OCI-M2 (cell line): Measurements from ENCODE around the gene PLEKHH2.
"Not testable (repeated sequence)": the region's sequence is repeated elsewhere in the genome, so short reads cannot be mapped to it uniquely, and the experiment has no call there.

Source experiments
- DNase-seq: peaks from one replicate; lab custom pipeline; 2025; ENCODE audit not compliant: unreplicated experiment; lab: John Stamatoyannopoulos, UW

The PLEKHH2 gene

DNA sequence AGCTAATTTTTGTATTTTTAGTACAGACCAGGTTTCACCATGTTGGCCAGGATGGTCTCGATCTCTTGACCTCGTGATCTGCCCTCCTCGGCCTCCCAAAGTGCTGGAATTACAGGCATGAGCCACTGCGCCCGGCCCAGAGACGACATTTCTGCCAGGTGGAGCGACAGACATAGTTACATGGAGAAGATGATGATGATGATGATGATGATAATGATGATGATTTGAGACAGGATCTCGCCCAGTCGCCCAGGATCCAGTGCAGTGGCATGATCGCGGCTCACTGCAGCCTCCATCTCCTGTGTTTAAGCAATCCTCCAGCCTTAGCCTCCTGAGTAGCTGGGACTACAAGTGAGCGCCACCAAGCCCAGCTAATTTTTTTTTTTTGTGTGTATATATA, 907 bp upstream of the PLEKHH2 start:
- DNase-seq, result not testable (repeated sequence)

DNA sequence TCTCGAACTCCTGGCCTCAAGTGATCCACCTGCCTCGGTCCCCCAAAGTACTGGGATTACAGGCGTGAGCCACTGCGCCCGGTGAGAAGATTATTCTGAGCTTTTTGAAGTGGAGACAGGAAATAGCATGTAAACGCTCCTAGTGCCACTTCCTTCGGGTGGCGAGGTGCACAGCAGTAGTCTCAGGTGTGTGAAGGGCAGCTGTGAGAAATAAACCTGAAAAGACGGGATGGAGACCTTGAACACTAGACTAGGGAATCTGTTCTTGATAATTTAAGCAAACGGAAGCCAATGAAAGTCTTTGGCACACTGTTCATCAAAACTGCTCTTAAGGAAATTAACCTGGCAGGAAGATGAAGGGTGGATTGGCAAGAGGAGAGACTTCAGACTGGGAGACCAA, 439 bp upstream of the PLEKHH2 start:
- no peak for DNase-seq

DNA sequence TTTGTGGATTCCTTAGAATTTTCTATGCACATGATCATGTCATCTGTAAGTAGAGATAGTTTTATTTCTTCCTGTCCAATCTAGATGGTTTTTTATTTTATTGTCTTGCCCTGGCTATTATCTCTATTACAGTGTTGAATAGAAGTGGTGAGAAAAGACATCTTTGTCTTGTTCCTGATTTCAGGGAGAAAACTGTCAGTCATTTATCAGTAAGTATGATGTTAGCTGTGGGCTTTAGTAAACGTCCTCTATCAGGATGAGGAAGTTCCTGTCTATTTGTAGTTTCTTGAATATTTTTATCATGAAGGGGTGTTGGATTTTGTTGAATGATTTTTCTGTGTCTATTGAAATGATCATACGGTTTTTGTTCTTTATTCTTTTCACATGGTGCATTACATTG, 5.3 kb downstream of the PLEKHH2 start:
- DNase-seq, result no peak

- no peak for DNase-seq
Observed at GRCh38 chr2:43643680-43644079, 6.6 kb downstream of the PLEKHH2 start.

- DNase-seq, result no peak
Observed at GRCh38 chr2:43648994-43649701, 12.1 kb downstream of the PLEKHH2 start.

GRCh38 chr2:43653506-43653905, 16.4 kb downstream of the PLEKHH2 start:
- no peak for DNase-seq

DNA sequence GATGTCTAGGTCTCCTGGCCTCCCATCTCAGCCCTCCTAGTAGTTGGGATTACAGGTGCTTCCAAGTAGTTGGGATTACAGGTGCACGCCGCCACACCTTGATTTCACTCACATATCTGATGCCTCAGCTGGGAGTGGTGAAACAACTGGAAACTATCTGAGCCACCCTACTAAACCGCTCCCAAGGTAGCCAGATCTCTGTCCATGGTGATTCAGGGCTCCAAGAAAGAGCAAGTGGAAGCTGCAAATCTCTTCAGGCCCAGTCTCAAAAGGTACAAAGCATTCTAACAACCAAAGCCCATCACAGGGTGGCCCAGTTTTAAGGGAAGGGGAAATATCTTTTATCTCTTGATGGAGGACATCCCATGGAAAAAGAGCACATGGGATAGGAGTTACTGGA, 20.2 kb downstream of the PLEKHH2 start:
- no peak for DNase-seq

- DNase-seq, result no peak
Observed at GRCh38 chr2:43675646-43676321, 38.7 kb downstream of the PLEKHH2 start.

- DNase-seq, result peak; percentile 29
Observed at GRCh38 chr2:43676322-43677050, 39.4 kb downstream of the PLEKHH2 start, which contains the start of gene C1GALT1C1L. TSS of gene C1GALT1C1L (minus strand) at chr2:43676429. CDS start at chr2:43676322, 107 bp downstream.

DNA sequence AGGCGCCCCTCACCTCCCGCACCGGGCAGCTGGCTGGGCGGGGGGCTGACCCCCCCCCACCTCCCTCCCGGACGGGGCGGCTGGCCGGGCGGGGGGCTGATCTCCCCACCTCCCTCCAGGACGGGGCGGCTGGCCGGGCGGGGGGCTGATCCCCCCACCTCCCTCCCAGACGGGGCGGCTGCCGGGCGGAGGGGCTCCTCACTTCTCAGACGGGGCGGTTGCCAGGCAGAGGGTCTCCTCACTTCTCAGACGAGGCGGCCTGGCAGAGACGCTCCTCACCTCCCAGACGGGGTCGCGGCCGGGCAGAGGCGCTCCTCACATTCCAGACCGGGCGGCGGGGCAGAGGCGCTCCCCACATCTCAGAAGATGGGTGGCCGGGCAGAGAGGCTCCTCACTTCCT, 40.7 kb downstream of the PLEKHH2 start:
- not testable (repeated sequence) for DNase-seq

DNA sequence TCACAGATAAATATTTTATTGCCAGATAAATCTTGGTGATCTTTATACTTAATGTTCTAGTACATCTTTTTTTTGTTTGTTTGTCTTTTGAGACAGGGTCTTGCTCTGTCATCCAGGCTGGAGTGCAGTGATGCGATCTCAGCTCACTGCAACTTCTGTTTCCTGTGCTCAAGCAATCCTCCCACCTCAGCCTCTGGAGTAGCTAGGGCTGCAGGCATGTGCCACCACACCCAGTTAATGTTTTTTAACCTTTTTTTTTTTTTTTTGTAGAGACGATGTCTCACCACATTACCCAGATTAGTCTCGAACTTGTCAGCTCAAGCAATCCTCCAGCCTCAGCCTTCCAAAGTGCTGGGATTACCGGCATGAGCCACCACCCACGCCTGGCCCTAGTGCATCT, 48.3 kb downstream of the PLEKHH2 start:
- no peak for DNase-seq

DNA sequence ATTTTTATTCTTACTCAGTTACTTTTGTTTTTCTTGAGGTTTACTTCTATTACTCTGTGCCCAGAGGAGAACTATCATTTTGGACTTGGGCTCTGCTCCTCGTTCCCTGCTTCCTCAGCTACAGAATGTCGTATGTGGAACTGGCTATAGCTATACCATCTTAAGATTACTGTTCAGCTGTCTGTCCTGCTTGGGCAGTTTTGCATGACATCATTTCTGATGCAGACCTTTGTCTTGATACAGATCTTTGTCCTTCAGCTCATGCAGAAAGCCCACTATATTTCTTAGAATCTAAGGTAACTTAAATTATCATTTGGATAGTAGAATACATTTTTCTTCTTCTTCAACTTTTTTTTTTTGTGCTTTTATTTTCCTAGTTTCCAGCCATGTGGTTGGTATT, 52.9 kb downstream of the PLEKHH2 start:
- no peak for DNase-seq

DNA sequence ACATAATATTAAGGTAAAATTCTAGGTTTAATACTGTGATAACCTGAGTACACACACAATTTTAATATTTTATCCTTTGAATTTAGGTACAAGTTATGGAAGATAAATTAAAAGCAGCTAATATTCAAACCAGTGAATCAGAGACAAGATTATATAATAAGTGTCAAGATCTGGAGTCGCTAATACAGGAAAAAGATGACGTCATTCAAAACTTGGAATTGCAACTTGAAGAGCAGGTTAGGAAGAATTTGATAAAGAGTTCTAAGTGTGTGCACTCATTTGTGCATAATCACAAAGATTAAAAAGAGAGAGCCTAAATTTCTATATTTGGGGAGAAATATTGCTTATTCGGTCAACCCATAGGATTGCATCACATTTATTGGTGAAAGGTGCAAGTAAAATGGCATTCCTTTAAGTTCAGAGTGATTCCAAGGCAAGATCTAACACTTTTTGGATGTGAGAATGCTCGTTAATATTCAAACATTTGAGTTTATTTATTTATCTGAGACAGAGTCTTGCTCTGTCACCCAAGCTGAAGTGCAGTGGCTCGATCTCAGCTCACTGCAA, 55.5 kb downstream of the PLEKHH2 start:
- no peak for DNase-seq

GRCh38 chr2:43698140-43698539, 61.1 kb downstream of the PLEKHH2 start:
- DNase-seq, result not testable (repeated sequence)

DNA sequence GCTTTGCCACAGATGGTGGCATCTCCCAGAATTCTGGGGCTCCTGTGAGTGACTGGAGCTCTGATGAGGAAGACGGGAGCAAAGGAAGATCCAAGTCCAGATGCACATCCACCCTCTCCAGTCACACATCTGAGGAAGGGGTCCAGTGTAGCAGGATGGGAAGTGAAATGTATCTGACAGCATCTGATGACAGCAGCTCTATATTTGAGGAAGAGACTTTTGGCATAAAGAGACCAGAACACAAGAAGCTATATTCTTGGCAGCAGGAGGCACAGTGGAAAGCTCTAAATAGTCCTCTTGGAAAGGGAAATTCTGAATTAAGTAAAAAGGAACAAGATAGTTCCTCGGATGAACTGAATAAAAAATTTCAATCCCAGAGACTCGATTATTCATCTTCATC, 62.7 kb downstream of the PLEKHH2 start:
- no peak for DNase-seq

- no peak for DNase-seq
Observed at GRCh38 chr2:43701111-43701510, 64.1 kb downstream of the PLEKHH2 start.

GRCh38 chr2:43707255-43708015, 70.4 kb downstream of the PLEKHH2 start:
- no peak for DNase-seq

DNA sequence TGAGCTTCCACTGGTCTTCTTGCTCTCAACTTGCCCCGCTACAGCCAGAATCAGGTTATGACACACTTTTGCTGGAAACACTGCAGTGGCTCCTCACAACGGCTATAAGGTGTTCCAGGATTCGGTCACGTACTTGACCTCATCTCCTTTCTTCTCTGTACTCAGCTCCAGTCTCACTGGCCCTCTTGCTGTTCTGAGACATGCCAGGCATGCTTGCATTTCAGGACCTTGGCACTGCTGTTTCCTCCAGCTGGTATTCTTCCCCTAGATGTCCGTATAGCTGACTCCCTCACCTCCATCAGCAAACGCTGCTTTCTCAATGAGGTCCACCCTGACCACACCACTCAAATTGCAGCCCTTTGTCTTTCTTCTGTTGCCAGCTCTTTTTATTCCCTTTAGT, 71.1 kb downstream of the PLEKHH2 start:
- DNase-seq, result no peak

- DNase-seq, result no peak
Observed at GRCh38 chr2:43708891-43709290, 71.8 kb downstream of the PLEKHH2 start.

DNA sequence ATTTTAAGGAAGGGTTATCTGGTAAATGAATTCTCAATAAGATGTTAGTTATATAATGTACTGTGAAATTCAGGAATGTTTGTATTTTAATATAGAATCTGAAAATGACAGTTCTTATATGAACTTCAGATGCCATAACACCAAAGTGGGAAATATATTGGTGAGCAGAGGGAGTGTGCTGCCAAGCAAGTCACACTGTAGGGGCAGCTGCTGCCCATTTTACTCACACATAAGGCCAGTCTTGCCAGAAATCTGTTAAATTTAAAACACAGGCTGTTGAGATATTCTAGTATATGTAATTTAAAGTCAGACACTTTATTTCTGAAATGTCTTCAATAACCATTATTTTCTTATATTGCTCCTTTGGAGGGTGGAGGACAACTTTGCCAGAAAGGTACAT, 73.8 kb downstream of the PLEKHH2 start:
- no peak for DNase-seq

GRCh38 chr2:43714164-43714563, 77.1 kb downstream of the PLEKHH2 start:
- no peak for DNase-seq
